GM18909 (cell line): ENCODE measurements around the gene GATAD1.
"Not testable (repeated sequence)": the region's sequence is repeated elsewhere in the genome, so short reads cannot be mapped to it uniquely, and the experiment has no call there.

ENCODE experiments used
- ATAC-seq: cut with Tn5 transposase; IDR thresholded peaks from one replicate; pipeline ENCODE4 v1.9.1; 2021; ENCODE audit warnings: mild to moderate bottlenecking; ENCODE audit not compliant: unreplicated experiment, poor library complexity

GATAD1 gene

DNA sequence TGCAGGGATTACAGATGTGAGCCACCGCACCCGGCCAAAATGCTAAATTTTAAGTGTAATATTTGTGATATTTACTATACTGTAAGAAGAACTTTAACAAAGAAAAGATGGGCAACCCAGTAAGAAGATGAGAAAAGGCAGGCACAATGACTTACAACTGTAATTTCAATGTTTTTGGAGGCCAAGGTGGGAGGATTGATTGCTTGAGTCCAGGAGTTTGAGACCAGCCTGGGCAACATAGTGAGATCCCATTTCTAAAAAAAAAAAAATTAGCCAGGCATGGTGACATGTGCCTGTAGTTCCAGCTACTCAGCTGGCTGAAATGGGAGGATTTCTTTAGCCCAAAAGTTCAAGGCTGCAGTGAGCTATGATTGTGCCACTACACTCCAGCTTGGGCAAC is 11.7 kb upstream of the GATAD1 start:
- no peak for ATAC-seq

GRCh38 chr7:92436612-92437445 is 10.5 kb upstream of the GATAD1 start:
- ATAC-seq, result no peak

GRCh38 chr7:92437956-92438491 is 9.3 kb upstream of the GATAD1 start:
- ATAC-seq, result no peak

DNA sequence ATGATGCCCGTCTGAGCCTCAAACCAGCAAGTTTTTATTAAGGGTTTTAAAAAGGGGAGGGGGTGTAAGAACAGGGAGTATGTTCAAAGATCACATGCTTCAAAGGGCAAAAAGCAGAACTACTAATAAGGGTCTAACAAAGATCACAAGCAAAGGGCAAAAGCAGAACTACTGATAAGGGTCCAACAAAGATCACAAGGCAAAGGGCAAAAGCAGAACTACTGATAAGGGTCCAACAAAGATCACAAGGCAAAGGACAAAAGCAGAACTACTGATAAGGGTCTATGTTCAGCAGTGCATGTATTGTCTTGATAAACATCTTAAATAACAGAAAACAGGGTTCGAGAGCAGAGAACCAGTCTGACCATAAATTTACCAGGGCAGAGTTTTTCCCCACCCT is 4.6 kb upstream of the GATAD1 start:
- not testable (repeated sequence) for ATAC-seq

GRCh38 chr7:92446869-92447344 is 375 bp upstream of the GATAD1 start:
- no peak for ATAC-seq

DNA sequence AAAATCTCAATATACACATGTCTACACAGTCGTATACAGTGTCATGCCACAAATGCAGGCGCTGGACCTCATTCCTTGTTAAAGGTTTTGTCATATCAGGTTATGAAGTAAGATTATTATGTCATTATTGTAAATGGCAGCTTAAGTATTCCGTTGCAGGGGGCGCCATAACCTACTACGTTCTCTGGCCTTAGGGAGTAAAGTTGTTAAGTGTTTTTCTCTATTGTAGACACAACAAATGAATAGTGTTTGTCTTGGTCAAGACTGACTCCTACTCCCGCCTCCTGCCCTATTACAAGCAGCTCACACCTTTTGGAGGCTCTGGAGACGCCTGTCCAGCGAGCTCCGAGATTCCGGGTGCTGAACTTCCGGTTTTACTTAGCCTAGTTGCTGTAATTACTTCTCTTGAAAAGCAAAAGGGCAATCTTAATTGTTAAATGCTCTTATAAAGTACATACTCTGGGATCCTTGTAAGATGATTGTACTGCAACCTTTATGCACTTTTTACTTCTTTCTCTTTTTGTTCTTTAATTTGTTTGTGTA is 994 bp downstream of the GATAD1 start:
- peak; percentile 48 for ATAC-seq

GRCh38 chr7:92451645-92452044 is 4.4 kb downstream of the GATAD1 start:
- ATAC-seq, result no peak

DNA sequence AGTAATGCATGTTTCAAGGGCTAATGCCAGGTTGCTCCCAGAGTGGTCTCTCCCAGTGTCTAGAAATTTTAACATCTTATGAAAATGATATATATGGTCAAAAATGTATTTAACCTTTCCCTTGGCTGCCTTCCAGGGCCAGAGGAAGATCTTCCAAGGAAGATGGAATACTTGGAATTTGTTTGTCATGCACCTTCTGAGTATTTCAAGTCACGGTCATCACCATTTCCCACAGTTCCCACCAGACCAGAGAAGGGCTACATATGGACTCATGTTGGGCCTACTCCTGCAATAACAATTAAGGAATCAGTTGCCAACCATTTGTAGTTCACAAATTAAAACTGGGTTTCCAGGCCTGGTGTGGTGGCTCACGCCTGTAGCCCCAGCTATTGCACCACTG is 9.0 kb downstream of the GATAD1 start:
- ATAC-seq, result no peak

DNA sequence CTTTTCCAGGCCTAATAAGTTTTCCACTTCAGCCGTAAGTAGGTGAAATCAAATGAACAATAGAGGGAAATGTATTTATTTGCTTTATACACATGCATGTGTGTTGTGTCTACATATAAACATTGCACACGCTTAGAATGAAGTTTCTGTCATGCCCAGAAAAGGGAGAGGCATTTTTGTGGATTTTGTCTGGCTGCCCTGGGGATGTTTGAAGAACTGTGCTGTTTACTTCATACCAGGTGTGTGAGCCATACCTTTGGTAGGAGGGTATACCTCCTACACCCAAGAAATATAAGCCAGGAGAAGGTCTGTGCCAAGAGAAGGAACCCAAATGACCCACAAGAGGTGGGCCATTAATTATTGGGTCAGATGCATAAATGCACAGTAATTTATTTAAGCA is 12.8 kb downstream of the GATAD1 start:
- no peak for ATAC-seq

- ATAC-seq, result no peak
Measured at GRCh38 chr7:92460510-92460909, 13.2 kb downstream of the GATAD1 start.

DNA sequence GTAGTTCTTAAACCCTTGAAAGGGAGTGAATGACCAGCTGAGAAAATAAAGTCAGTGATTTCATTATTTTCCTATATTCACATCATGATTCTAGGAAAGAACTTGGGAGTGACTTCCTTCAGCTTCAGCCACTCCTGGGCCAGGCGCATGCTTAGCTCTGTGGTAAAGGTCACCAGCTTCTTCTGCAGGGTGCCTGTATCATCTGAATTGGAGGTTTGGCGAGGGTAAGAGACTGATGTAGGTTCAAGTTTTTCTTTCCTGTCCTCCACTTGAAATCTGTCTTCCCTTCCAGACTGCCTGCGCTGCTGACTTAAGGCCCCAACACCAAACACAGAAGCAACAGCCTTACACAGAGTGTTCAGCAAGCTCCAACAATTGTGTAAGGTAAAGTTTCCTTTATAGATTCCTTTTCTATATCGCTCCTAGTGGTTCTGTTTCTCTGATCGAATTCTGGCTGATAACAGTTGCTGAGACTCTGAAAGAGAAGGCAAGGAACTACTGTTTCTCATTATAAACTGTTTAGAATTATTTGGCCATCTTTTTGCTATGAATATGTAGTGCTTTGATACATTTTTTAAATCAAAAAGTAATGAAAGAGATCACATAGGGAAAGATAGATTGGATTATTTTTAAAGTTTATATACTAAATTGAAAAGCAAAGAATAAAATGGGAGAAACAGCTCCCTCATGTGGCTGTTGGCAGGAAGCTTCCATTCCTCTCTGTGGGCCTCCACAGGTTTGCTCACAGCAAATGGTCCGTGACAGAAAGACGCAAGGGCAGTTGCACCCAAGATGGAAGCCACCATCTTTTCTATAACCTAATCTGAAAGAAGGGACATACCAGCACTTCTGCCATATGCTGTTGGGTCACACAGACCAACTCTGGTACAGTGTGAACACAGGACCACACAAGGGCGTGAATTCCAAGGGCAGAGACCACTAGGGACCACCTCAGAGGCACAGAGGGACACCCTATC is 14.0 kb downstream of the GATAD1 start:
- peak; percentile 91 for ATAC-seq

DNA sequence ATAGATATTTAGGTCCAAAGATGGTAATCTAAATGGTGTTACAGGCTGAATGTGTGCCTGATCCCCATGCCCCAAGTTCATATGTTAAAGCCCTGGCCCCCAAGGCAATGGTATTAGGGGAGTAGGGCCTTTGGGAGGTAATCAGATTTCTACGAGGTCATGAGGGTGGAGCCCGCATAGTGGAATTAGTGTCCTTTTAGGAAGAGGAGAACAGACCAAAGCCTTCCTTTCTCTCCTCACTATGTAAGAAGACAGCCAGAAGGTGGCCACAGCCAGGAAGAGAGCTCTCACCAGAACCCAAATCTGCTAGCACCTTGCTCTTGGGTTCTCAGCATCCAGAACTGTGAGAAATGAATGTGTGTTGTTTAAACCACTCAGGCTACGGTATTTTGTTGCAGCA is 15.3 kb downstream of the GATAD1 start:
- ATAC-seq, result no peak

- no peak for ATAC-seq
Measured at GRCh38 chr7:92464515-92464914, 17.2 kb downstream of the GATAD1 start.

- no peak for ATAC-seq
Measured at GRCh38 chr7:92466682-92467081, 19.4 kb downstream of the GATAD1 start.

- not testable (repeated sequence) for ATAC-seq
Measured at GRCh38 chr7:92468589-92468988, 21.3 kb downstream of the GATAD1 start.

DNA sequence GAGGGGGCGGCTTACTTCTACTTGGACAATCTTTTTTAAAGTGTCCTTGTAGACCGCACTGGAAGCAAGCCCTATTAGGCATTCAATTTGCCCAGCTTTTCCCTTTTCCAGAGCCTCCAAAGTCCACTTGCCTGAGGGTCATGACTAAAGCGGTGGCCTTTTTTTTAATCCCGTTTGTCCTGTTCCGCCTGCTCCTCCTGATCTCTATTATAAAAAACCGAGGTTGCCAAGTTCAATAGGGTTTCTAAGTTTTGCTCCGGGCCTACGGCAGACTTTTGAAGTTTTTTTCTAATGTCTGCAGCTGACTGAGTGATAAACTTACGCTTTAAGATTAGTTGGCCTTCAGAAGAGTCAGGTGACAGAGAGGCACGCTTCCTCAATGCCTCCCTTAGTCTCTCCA is 26.7 kb downstream of the GATAD1 start:
- not testable (repeated sequence) for ATAC-seq

GRCh38 chr7:92475261-92475770 is 28.0 kb downstream of the GATAD1 start:
- ATAC-seq, result not testable (repeated sequence)

DNA sequence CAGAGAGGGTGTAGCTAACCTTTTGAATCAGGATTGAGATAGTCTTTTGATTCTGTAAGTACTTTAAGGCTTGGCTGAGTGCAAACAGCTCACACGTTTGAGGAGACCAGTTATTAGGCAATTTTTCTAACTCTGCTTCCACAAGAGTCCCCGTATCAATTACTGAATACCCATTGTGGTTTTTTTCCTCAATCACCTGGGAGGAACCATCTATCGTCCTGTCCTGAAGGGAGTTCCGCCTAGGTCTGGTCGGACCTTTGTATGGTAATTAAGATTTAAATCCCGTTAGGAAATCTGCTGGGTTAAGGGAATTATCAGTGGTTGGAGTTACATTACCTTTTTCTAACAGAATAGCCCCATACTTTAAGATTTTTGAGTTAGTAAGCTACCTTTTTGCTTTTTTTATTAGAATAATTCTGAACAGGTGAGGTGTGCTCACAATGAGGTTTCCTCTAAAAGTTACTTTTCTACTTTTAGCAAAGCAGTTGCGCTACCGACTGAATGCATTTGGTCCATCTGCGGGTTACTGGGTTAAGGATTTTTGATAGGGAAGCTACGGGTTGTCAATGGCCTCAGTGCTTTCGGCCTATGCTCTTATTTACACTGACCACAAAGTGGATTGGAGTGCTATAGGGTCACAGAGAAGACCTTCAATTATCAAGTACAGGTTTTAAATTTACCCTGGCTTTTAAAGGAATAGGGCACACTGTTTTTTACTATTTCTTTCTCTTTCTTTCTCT is 28.7 kb downstream of the GATAD1 start:
- ATAC-seq, result not testable (repeated sequence)

GRCh38 chr7:92477681-92478080 is 30.4 kb downstream of the GATAD1 start, which contains the start of gene ERVW-1:
Gene ERVW-1, minus strand, starts transcription at chr7:92477946. Its CDS starts 7,565 bp downstream, at chr7:92470381.
- ATAC-seq, result not testable (repeated sequence)
